Right atrium auricular region (tissue), 2 donors: ENCODE results near the gene KPNA1. TPM values are rescaled to one million over a fixed set of nuclear protein-coding genes. Genes with fewer than 3 reads are reported as not detected.

Experiments
- DNase-seq: peaks from one replicate; pipeline ENCODE4 v3.0.0-alpha.2; 2019; ENCODE audit warnings: low spot score
- H3K27ac ChIP-seq, 2 donors: fragments of 200-600 bp; sonication (generic); 1 replicate in 1 of 2; 2 replicates in 1 of 2; pipeline ENCODE4 v1.5.1; 2016 to 2019
- H3K27me3 ChIP-seq, 2 donors: fragments of 200-600 bp; sonication (generic); one replicate each; pipeline versions ENCODE4 v1.5.1 to v1.6.0; 2017 to 2019
- H3K36me3 ChIP-seq: fragments of 200-600 bp; sonication (generic); one replicate; pipeline ENCODE4 v1.5.1; 2016
- H3K4me1 ChIP-seq, 2 donors: fragments of 200-600 bp; sonication (generic); one replicate each; pipeline versions ENCODE4 v1.5.1 to v1.6.0; 2017 to 2019
- H3K4me3 ChIP-seq, 2 donors: fragments of 200-600 bp; sonication (generic); 1 replicate in 1 of 2; 2 replicates in 1 of 2; pipeline ENCODE4 v1.5.1; 2017 to 2019; ENCODE audit warnings: mild to moderate bottlenecking in 1 of 2, moderate library complexity in 1 of 2
- H3K9me3 ChIP-seq, 2 donors: fragments of 200-600 bp; sonication (generic); one replicate each; pipeline ENCODE4 v1.5.1; 2019
- CTCF ChIP-seq, 2 donors: fragments of 200-600 bp; sonication (generic); IDR thresholded peaks; one replicate each; pipeline ENCODE4 v1.5.1; 2019; ENCODE audit warnings: antibody characterized with exemption in 2 of 2
- total RNA-seq, 2 donors: library from RNA; depleted of rRNA; stranded (reverse); fragments of >200 nt; gene quantifications; one replicate each; pipeline ENCODE4 v1.1.0, GENCODE V29; 2016

Gene KPNA1
- total RNA-seq, 2 donors from 2014 or later: 33.3 to 40.0 TPM

- Histone ChIP-seq H3K36me3 (no peaks in the 10 kb centered on the region), H3K27me3 (no peaks in the 10 kb centered on the region), H3K27ac (no peak overlapping the region), H3K9me3 (no peaks in the 10 kb centered on the region), H3K4me3 (no peak overlapping the region), H3K4me1 (peaks cover 0 to 9% of the 10 kb centered on the region in 2 donors)
- no peak for DNase-seq
- TF ChIP-seq CTCF (IDR thresholded peaks at IDR 0.05): no peak
These were observed 29.8 kb downstream of the KPNA1 start for GRCh38 chr3:122484985-122485384.

- Histone ChIP-seq H3K27me3 (no peaks in the 10 kb centered on the region), H3K4me3 (no peak overlapping the region), H3K9me3 (no peaks in the 10 kb centered on the region), H3K4me1 (peaks cover 0 to 9% of the 10 kb centered on the region in 2 donors), H3K27ac (no peak overlapping the region), H3K36me3 (no peaks in the 10 kb centered on the region)
- DNase-seq: no peak
- TF ChIP-seq CTCF (IDR thresholded peaks at IDR 0.05): no peak
These were observed 33.3 kb downstream of the KPNA1 start for GRCh38 chr3:122481390-122481789.

GRCh38 chr3:122476532-122476931, 38.2 kb downstream of the KPNA1 start:
- Histone ChIP-seq H3K27ac (no peak overlapping the region), H3K4me1 (no peaks in the 10 kb centered on the region), H3K4me3 (no peak overlapping the region), H3K27me3 (no peaks in the 10 kb centered on the region), H3K9me3 (no peaks in the 10 kb centered on the region), H3K36me3 (no peaks in the 10 kb centered on the region)
- no peak for DNase-seq
- no peak for TF ChIP-seq CTCF (IDR thresholded peaks at IDR 0.05)

GRCh38 chr3:122475316-122475715, 39.4 kb downstream of the KPNA1 start:
- no peak for TF ChIP-seq CTCF (IDR thresholded peaks at IDR 0.05)
- Histone ChIP-seq H3K36me3 (no peaks in the 10 kb centered on the region), H3K27ac (no peak overlapping the region), H3K4me1 (no peaks in the 10 kb centered on the region), H3K4me3 (no peak overlapping the region), H3K27me3 (no peaks in the 10 kb centered on the region), H3K9me3 (no peaks in the 10 kb centered on the region)
- no peak for DNase-seq

- no peak for TF ChIP-seq CTCF (IDR thresholded peaks at IDR 0.05)
- Histone ChIP-seq H3K9me3 (no peaks in the 10 kb centered on the region), H3K27ac (no peak overlapping the region), H3K4me3 (no peak overlapping the region), H3K36me3 (no peaks in the 10 kb centered on the region), H3K4me1 (peaks cover 0 to 9% of the 10 kb centered on the region in 2 donors), H3K27me3 (no peaks in the 10 kb centered on the region)
- DNase-seq: no peak
These were observed 45.1 kb downstream of the KPNA1 start for GRCh38 chr3:122469659-122470058.

GRCh38 chr3:122468896-122469533, 45.7 kb downstream of the KPNA1 start:
- Histone ChIP-seq H3K4me1 (peaks cover 0 to 9% of the 10 kb centered on the region in 2 donors), H3K27me3 (no peaks in the 10 kb centered on the region)

More at GRCh38 chr3:122468896-122469533, 45.7 kb downstream of the KPNA1 start:
- Histone ChIP-seq H3K36me3 (no peaks in the 10 kb centered on the region), H3K4me3 (no peak overlapping the region), H3K9me3 (no peaks in the 10 kb centered on the region), H3K27ac (no peak overlapping the region)
- no peak for DNase-seq
- no peak for TF ChIP-seq CTCF (IDR thresholded peaks at IDR 0.05)
